ENCODE results near the gene EPAS1. TPM values are rescaled to one million over a fixed set of nuclear protein-coding genes. Genes with fewer than 3 reads are reported as not detected.

The EPAS1 gene
- total and polyA plus RNA-seq, 2 experiments from 2014 or later, result 1.4 to 4.8 TPM

DNA sequence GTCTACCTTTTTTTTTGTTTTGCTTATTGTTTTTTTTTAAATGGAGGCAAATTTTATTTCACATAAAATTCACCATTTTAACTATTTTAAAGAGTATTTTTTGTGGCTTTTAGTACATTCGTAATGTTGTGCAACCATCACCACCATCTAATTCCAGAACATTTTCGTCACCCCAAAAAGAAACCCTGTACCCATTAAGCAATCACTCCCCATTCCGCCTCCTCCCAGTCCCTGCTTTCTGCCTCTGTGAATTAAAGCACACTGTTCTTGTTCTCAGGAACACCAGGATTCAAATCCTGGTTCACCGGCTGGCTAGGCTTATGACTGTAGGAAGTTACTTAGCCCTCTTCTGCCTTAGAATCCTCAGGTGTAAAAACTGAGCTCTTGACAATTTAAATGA is 36.9 kb upstream of the EPAS1 start:
- no peaks in the 10 kb centered on the region for H3K9me3 ChIP-seq (ENCODE audit: low read depth)
- H3K4me1 ChIP-seq (ENCODE audit: low read depth), result peaks cover 7% of the 10 kb centered on the region
- H3K4me3 ChIP-seq, result no peak overlapping the region
- TF ChIP-seq, protein P1, sequence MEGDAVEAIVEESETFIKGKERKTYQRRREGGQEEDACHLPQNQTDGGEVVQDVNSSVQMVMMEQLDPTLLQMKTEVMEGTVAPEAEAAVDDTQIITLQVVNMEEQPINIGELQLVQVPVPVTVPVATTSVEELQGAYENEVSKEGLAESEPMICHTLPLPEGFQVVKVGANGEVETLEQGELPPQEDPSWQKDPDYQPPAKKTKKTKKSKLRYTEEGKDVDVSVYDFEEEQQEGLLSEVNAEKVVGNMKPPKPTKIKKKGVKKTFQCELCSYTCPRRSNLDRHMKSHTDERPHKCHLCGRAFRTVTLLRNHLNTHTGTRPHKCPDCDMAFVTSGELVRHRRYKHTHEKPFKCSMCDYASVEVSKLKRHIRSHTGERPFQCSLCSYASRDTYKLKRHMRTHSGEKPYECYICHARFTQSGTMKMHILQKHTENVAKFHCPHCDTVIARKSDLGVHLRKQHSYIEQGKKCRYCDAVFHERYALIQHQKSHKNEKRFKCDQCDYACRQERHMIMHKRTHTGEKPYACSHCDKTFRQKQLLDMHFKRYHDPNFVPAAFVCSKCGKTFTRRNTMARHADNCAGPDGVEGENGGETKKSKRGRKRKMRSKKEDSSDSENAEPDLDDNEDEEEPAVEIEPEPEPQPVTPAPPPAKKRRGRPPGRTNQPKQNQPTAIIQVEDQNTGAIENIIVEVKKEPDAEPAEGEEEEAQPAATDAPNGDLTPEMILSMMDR (IDR thresholded peaks at IDR 0.05; ENCODE audit: low read depth, low read length), result no peak
- H3K27me3 ChIP-seq, result no peaks in the 10 kb centered on the region
- DNase-seq (ENCODE audit: low read depth in 1 of 2, low spot score in 1 of 2), result peak in 1 of 2 donors; percentile 63
- no peak overlapping the region for H3K27ac ChIP-seq
- no peaks in the 10 kb centered on the region for H3K36me3 ChIP-seq

DNA sequence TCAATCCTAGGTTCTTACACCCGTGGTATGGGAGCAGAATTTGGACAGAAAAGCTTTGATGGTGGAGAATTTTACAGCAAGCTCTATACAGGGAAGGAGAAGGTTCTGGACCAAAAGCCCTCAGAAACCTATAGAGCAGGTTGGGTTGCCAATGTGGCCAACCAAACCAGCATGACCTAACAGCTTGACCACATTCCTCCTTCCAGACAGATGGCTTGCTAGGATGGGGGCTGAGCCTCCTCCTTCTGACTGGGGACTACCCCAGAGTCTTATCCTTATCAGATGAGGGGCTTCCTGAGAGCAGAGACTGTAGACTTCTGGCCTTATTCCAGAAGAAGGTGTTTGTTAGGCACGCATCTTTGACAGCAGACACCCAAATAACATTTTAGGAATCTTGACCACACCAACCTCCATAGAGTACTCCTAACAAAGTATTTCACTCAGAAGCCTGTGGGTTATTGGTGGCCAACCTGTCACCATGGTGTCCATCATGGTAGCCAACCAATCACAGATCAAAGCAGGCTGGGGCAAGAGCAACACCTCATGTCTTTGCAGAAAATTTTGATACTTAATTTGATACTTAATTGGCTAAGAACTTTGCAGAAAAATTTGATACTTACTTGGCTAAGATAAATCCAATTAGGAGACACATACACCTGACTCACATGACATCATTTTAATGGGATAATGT is 34.8 kb upstream of the EPAS1 start:
- DNase-seq (ENCODE audit: low read depth in 1 of 2, low spot score in 1 of 2), result no peak
- TF ChIP-seq, protein P1 (IDR thresholded peaks at IDR 0.05; ENCODE audit: low read depth, low read length), result no peak

DNA sequence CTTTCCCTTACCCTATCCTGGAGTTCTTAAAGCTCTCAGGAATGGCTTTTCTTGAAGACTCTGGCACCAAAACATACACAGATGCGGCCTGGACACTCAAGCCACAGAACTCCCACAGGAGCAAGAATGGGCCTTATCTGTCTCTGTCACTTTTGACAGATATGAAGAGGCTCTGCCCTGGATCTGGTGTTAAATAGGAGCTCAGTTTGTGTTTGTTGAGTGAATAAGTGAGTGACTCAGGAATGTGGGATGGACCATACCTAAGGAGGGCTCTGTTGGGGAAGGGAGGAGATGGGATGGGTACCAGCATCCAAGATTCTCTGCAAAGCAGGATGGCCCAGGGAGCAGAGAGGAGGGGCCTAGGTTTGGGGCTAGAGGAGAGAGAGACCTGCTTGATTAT is 33.9 kb upstream of the EPAS1 start:
- no peak overlapping the region for H3K27ac ChIP-seq
- TF ChIP-seq, protein P1 (IDR thresholded peaks at IDR 0.05; ENCODE audit: low read depth, low read length), result no peak

More for the DNA sequence above, 34.8 kb upstream of the EPAS1 start:
- H3K36me3 ChIP-seq, result no peaks in the 10 kb centered on the region
- H3K4me1 ChIP-seq (ENCODE audit: low read depth), result peaks cover 7% of the 10 kb centered on the region
- H3K9me3 ChIP-seq (ENCODE audit: low read depth), result no peaks in the 10 kb centered on the region
- H3K4me3 ChIP-seq, result no peak overlapping the region
- H3K27me3 ChIP-seq, result no peaks in the 10 kb centered on the region
- no peak overlapping the region for H3K27ac ChIP-seq

DNA sequence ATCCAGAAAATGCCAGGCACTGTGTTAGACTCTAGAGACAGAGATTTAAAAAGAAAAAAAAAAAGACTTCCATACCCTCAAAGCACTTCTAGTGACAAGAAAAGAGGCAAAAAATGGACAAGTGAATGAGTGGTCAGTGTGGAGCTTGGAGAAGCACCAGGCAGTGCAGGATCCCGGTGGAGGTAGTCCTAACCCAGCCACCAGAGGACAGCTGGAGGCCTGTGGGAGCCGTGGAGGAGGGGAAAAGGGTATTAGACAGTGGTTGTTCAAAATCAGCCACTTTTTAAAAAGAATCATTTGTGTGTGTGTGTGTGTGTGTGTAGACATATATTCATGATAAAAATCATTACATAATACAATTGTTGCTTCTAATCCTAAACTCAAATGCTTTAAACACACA is 32.8 kb upstream of the EPAS1 start:
- TF ChIP-seq, protein P1 (IDR thresholded peaks at IDR 0.05; ENCODE audit: low read depth, low read length), result no peak
- Histone ChIP-seq H3K27me3 (no peaks in the 10 kb centered on the region), H3K9me3 (ENCODE audit: low read depth) (no peaks in the 10 kb centered on the region), H3K4me1 (ENCODE audit: low read depth) (peaks cover 5% of the 10 kb centered on the region), H3K27ac (no peak overlapping the region), H3K36me3 (no peaks in the 10 kb centered on the region), H3K4me3 (no peak overlapping the region)
- no peak for DNase-seq (ENCODE audit: low read depth in 1 of 2, low spot score in 1 of 2)

More for the DNA sequence above, 33.9 kb upstream of the EPAS1 start:
- no peak overlapping the region for H3K4me3 ChIP-seq
- H3K36me3 ChIP-seq, result no peaks in the 10 kb centered on the region
- H3K9me3 ChIP-seq (ENCODE audit: low read depth), result no peaks in the 10 kb centered on the region
- peaks cover 7% of the 10 kb centered on the region for H3K4me1 ChIP-seq (ENCODE audit: low read depth)
- no peak for DNase-seq (ENCODE audit: low read depth in 1 of 2, low spot score in 1 of 2)
- no peaks in the 10 kb centered on the region for H3K27me3 ChIP-seq

DNA sequence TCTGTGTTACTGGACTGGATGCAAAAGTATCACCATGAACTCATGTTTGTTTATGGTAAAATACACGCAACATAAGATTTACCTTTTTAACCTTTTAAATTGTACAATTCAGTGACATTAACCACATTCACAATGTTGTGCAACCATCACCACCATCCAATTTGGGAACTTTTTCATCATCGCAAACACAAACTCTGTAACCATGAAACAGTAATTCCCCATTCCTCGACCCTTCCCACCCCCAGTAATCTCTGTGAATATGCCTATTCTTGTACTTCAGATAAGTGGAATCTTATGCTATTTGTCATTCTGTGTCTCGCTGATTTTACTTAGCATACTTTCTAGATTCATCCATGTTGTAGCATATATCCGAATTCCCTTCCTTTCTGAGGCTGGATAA is 31.1 kb upstream of the EPAS1 start:
- Histone ChIP-seq H3K36me3 (no peaks in the 10 kb centered on the region), H3K9me3 (ENCODE audit: low read depth) (no peaks in the 10 kb centered on the region), H3K4me1 (ENCODE audit: low read depth) (no peaks in the 10 kb centered on the region), H3K27ac (no peak overlapping the region), H3K27me3 (no peaks in the 10 kb centered on the region), H3K4me3 (no peak overlapping the region)
- no peak for DNase-seq (ENCODE audit: low read depth in 1 of 2, low spot score in 1 of 2)
- TF ChIP-seq, protein P1 (IDR thresholded peaks at IDR 0.05; ENCODE audit: low read depth, low read length), result no peak

All from cardiac muscle cell (in vitro differentiated cells and primary cell).